SK-MEL-5 (cell line): ENCODE measurements around the gene DESI2. TPM values are rescaled to one million over a fixed set of nuclear protein-coding genes. Genes with fewer than 3 reads are reported as not detected.
"Not testable (repeated sequence)": the region's sequence is repeated elsewhere in the genome, so short reads cannot be mapped to it uniquely, and the experiment has no call there.

Experiments used
- DNase-seq: peaks from one replicate; pipeline ENCODE4 v3.0.0-alpha.2; 2016; ENCODE audit warnings: low read depth, low spot score
- in situ Hi-C: cut with HindIII; loops from 2 replicates; pipeline ENCODE4 v1.10.0; 2016; ENCODE audit warnings: low sequenced_read_pairs, high pct_unique_total_duplicates, low pct_unique_long_range_greater_than_20kb
- total RNA-seq: library from RNA; depleted of rRNA; stranded (reverse); fragments of >200 nt; shearing (Covaris generic); gene quantifications from 2 replicates; pipeline ENCODE4 v1.2.3, GENCODE V29; 2014

The DESI2 gene
- total RNA-seq, 1 experiment from 2014 or later: 51.5 TPM

DNA sequence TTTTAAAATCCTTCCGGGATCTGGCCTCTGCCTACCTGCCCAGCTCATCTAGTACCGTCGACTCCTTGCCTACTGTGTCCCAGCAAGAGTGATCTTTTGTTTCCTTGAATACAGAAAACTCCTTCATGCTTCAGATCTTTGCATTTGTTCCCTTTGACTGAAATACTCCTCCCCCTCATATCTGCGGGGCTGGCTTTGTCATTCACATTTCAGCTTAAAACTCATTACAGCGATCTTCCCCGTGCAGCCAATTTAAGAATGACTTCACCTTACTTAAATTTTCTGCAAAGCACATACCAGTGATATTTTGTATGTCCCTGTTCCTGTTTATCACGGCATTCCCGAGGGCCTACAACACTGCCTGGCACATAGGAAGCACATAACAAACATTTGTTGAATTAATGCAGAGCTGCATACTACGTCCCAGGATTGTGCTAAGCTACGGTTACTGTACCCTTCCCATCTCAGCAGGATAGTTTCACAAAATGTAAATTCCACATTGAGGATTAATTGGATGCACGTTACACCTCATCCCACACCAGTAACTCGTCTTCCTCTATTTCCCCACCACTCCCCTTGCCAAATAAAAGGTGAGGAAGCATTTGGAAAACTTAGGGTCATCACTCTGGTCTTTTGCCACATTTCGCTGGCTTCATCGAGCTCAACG is 837 bp upstream of the DESI2 start:
- no peak for DNase-seq
- in situ Hi-C loops: no loop called here

DNA sequence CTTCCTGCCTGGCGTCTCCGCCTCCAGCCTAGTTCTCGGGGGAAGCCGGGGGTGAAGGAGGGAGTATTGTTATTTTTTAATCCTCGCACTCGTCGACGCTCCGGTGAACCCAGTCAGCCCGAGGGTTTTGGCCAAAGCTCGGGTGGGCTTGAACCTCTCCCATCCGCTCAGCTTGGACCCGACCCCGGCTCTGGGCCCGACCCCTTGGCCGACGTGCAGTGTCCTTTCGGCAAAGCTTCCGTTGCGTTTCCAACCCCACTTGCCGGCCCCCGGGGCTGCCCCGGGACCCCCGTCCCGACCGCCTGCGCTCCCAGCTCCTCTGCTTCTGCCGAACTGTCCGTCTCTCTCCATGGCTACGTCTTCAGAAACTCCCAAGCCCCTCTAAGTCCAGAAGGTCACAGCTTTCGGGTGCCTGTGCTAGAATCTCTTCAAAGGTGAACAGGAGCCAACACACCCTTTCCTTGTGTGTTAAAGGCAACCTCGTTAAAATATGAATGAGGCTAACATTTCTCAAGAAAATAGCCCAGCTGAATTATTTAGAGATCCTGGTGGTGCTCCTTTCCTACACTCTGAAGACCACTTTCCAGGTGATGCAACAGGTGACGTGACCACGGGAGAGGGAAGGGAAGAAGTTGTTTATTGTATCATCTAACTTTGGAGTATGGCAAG is 647 bp downstream of the DESI2 start:
- in situ Hi-C loops: no loop called here
- no peak for DNase-seq

DNA sequence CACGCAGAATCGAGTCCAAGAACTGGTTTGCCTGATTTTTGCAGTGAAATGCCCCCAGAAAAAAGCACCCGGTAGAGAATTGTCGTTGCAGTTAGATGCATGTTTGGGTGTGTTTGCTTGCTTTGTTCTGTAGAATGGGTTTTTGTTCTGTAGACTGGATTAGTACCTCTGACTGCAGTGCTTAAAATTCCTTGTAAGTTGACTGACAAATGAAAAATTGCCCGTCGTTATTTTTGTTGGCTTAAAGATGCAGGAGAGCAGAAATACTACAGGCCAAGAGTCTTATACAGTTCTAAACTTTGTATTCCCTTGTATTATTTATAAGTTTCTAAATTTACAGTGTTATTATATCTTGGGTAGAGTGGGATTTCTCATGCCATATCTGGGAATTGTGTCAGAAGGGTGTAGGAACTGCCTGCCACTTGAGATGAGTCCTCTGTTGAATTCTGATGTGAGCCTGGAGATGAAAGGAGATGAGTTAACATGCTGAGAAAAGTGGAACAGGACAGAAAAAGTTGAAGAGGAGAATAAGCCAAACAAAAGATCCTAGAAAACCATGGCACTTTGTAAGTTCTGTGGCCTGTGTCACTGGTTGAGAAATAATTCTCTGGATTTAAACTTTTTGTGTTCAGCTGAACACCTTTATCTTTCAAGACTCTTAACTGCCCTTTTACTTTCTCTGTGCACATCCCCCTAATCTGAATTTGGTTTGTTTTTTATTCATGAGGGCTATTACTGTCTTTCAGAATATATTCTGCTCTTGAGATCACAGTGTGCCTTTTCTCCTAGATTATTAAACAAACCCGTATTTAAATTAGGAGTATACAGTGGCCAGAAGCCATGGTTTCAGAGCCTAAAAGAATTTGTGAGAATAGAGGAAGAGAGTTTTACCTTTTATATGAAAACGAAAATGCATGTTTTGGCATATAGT is 1.4 kb downstream of the DESI2 start:
- no peak for DNase-seq
- in situ Hi-C loops: no loop called here

DNA sequence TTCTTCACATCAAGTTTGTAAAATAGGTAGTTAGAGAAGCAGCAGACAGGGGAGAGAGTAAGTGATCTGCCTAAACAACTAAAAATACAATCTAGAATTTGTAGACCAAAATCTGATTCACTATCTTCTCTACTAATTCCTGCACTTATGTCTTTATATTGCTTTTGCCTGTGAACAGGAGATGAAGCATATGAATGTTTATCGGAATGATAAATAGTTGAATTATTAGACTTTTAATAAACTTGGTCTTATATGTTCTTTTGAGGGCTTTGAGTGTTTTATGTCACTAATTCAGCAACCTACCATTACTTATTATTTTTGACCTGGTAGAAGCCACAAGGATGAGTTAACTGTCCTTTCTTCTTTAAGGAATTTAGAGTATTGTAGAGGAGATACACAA is 2.3 kb downstream of the DESI2 start:
- DNase-seq: no peak
- in situ Hi-C loops: no loop called here

DNA sequence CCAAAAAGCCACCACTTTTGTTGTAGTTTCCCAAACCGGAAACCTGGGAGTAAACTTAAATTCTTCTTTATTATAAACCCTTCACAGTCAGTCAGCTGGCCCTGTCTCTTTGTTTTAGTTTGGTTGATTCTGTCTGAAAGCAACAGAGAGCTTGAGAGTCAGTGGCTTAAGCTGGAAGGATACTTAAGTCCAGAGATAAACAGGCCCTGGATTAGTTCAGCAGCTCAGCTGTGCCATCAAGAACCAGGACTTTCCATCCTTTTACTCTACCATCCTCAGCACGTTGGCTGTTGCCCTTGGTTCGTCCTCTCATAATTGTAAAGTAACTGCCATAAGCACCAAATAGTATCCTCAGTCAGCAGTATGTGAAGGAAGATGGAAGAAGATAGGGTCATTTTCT is 4.5 kb downstream of the DESI2 start:
- DNase-seq: no peak
- in situ Hi-C loops: no loop called here

DNA sequence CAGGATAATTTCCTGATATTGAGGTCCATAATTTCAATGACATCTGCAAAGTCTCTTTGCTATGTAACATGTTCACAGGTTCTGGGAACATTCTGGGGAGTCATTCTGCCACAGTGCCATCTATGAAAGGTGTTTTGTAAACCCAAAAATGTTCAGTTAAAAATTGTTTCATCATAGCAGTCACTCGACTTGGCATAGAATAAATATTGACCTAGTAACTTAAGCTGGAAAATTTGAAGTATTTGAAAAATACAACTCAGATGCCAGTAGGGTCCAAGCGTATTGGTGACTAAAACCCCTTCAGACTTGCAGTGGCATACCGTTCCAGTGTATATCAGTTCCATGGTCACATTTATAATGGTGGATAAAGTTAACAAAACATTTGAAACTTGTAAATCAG is 6.8 kb downstream of the DESI2 start:
- in situ Hi-C loops: no loop called here
- no peak for DNase-seq

DNA sequence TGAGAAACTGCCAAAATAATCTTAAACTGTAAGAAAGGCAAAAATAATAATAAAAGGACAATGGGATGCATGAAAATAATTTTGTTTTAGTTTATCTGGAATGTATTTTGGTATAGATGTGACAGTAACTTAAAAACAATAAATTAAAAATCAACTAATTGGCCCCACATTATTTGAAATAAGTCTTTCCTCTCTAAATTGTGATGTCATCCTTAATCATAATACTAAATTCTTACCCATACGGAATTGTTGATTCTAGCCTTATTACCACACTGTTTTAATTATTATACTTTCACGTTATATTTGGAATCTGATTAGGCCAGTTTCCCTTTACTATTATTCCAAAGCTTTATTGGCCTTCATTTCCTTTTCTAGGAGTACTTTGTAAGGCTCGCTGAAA is 7.7 kb downstream of the DESI2 start:
- in situ Hi-C loops: no loop called here
- no peak for DNase-seq

DNA sequence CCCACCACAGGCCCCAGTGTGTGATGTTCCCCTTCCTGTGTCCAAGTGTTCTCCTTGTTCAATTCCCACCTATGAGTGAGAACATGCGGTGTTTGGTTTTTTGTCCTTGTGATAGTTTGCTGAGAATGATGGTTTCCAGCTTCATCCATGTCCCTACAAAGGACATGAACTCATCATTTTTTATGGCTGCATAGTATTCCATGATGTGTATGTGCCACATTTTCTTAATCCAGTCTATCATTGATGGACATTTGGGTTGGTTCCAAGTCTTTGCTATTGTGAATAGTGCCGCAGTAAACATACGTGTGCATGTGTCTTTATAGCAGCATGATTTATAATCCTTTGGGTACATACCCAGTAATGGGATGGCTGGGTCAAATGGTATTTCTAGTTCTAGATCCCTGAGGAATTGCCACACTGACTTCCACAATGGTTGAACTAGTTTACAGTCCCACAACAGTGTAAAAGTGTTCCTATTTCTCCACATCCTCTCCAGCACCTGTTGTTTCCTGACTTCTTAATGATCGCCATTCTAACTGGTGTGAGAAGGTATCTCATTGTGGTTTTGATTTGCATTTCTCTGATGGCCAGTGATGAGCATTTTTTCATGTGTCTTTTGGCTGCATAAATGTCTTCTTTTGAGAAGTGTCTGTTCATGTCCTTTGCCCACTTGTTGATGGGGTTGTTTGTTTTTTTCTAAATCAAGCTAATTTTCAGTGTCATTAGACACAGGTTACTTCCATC is 8.8 kb downstream of the DESI2 start:
- in situ Hi-C loops, DNase-seq: not testable (repeated sequence)

DNA sequence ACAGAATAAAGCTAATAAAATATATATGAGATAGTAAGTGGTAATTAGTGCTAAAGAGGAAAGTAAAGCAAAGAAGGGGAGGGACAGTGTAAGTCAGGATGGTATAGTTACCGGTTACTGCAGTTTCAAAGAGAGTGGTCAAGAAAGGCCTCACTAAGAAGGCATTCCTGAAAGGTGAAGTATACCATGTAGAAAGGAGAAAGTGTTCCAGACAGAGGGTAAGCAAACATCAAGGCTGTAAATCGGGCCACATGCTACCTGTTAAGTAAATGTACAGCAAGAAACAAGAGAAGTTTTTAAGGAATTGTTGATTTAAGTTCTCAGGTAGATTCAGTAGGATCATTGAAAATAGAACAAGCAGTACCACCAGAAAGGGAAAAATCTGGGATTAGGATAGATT is 9.7 kb downstream of the DESI2 start:
- in situ Hi-C loops: no loop called here
- DNase-seq: no peak

DNA sequence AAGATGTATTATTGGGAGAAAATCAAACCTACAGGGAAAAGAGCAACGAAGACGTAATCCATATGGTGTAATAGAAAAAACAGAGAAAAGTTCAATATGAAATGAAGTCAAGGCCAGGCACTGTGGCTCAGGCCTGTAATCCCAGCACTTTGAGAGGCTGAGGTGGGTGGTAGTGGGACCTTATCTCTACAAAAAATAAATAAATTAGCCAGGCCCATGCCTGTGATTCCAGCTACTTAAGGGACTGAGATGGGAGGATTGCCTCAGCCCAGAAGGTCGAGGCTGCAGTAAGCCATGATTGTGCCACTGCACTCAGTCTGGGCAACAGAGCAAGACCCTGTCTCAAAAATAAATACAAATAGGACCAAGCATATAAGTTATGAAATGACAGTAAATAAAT is 11.4 kb downstream of the DESI2 start:
- no peak for DNase-seq
- in situ Hi-C loops: no loop called here

DNA sequence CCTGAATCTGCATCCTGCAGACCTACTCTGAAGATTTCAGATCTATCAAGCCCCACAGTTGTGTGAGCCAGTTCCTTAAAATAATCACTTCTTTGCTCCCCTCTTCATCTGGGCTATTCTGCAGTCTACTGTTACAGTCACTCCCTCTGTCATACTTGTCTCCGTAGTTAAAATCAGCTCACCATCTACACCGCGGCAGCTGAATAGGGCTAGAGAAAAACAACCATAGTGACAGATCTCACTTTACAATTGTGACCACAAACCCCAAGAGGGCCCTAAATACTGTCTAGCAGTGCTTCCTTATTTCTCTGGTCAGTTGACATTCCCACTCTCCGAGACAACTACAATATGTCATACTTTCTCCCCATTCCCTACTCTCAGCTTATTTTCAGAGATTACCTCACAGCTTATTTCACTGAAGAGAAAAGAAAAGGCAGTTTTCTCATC is 12.9 kb downstream of the DESI2 start:
- in situ Hi-C loops: no loop called here
- peak; percentile 34 for DNase-seq

DNA sequence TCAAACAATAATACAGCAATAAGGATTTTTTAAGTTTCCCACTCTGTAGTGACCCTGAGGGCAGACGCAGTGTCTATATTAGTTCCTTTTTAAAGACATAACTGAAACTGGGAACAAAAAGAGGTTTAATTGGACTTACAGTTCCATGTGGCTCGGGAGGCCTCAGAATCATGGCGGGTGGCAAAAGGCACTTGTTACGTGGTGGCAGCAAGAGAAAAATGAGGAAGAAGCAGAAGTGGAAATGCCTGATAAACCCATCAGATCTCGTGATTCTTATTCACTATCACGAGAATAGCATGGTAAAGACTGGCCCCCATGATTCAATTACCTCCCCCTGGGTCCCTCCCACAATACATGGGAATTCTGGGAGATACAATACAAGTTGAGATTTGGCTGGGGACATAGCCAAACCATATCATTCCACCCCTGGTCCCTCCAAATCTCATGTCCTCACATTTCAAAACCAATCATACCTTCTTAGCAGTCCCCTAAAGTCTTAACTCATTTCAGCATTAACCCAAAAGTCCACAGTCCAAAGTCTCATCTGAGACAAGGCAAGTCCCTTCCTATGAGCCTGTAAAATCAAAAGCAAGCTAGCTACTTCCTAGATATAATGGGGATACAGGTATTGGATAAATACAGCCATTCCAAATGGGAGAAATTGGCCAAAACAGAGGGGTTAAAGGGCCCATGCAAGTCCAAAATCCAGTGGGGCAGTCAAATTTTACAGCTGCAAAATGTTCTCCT is 13.9 kb downstream of the DESI2 start:
- DNase-seq, in situ Hi-C loops: not testable (repeated sequence)

DNA sequence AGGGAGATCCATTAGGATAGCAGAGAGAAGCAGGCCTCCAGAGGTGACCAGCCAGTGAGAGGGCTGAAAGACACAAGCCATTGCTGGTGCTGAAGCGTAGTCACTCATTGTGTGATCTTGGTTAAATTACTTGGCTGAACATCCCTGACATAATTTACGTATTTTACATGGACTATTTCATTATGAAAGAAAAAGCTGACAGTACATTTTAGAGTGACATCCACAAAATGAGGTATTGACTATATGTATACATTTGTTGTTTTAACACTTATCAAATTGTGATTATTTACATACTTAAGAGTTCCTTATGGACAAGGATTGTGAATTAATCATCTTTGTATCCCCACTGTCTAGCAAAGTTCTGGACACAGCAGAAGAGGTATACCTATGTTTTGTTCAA is 14.9 kb downstream of the DESI2 start:
- in situ Hi-C loops: no loop called here
- DNase-seq: no peak

DNA sequence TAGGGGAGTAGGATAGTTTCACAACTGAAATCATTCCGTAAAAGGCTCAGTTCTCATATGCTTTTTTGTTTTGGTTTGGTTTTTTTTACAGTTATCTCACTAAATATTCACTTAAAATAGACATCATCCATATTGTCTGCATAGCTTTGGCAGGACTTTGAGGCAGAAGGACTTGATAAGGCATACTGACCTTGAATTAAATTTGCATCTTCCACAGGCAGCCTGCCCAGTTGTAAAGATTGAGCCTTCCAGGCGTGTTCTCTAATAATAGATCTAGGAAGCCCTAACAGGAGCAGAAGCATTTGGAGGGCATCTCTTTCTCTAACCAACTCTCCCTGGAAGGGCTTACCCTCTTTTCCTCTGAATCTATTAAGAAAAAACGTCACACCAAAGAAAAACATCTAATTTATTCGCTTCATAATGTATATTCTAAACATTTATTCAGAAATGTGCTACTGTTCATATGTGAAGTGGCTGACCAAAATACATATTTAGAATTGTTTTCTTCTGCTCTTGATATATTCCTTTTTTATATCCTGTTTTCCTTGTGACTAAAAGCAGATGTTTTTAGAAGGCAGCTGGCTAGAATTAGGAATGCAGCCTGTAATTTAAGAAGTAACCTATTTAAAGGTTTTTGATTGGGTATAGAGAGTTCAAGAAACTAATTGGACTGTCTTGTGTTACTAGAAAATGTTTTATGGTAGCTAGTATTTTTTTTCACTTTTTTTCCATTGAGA is 20.2 kb downstream of the DESI2 start:
- no peak for DNase-seq
- in situ Hi-C loops: no loop called here

DNA sequence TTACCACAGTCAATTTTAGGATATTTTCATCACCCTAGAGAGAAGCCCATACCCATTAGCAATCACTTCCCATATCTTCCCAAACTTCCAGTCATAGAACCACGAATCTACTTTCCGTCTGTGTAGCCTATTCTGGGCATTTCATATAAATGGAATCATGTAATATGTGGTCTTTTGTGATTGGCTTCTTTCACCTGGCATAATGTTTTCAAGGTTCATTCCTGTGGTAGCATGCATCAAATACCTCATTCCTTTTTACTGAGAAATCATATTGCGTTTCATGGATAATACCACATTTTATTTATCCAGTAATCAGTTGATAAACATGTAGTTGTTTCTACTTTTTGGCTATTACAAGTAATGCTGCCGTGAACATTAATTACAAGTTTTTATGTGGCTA is 21.5 kb downstream of the DESI2 start:
- DNase-seq: no peak

DNA sequence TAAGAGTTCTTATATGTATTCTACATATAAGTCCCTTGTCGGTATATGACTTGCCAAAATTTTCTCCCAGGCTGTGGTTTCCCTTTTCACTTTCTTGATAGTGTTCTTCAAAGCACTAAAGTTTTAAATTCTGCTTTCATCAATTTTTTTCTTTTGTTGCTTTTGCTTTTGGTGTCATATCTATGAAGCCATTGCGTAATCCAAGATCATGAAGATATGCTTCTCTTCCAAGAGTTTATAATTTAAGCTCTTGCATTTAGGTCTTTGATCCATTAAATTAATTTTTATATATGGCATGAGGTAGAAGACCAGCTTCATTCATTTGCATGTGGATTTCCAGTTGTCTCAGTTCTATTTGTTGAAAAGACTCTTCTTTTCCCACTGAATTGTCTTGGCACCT is 22.2 kb downstream of the DESI2 start:
- in situ Hi-C loops: no loop called here
- DNase-seq: no peak

More for the DNA sequence above, 21.5 kb downstream of the DESI2 start:
- in situ Hi-C loops: no loop called here

DNA sequence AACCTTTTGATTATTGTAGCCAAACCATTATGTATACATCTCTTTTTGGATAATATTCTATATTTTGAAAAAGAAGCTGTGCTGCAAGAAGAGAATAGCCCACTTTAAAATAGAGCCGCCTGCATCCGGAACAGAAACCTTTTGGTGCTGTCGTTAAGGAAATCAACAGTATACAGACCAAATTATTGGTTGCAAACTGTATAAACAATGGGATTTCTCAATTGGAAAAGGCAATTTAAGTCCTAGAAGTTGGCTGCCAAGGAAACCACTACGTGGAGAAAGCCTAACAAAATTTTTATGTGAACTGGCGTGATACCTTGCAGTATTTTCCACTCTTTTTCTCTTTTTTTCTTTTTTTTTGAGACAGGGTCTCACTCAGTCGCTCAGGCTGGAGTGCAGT is 25.8 kb downstream of the DESI2 start:
- DNase-seq: no peak
- in situ Hi-C loops: no loop called here
